Panc1 (cell line): Measurements from ENCODE around the gene SYNE1. TPM values are rescaled to one million over a fixed set of nuclear protein-coding genes. Genes with fewer than 3 reads are reported as not detected.

Source experiments
- ATAC-seq: fragments of 200-7000 bp; cut with Tn5 transposase; 2 replicates; pipeline ENCODE4 v1.9.1; 2020; ENCODE audit warnings: mild to moderate bottlenecking, moderate library complexity
- BruUV-seq: library from RNA; stranded (reverse); fragments of 400-500 nt; replicated peaks from 2 replicates; lab custom pipeline; 2021; lab: Mats Ljungman, UMichigan
- CTCF ChIA-PET: fragments of 300-600 bp; sonication (Branson Sonifier 250); formaldehyde crosslinking; loops from one replicate; lab custom pipeline; 2022; ENCODE audit warnings: antibody characterized with exemption; lab: Charles Lee
- POLR2A ChIA-PET: fragments of 300-600 bp; sonication (Branson Sonifier 250); formaldehyde crosslinking; loops from one replicate; lab custom pipeline; 2022; ENCODE audit warnings: antibody characterized with exemption; lab: Charles Lee
- DNase-seq: peaks from one replicate; pipeline ENCODE4 v3.0.0-alpha.2; 2010; ENCODE audit warnings: low read depth, low spot score
- H3K27ac ChIP-seq: 2 replicates; pipeline ENCODE4 v1.5.1; 2011; ENCODE audit warnings: mild to moderate bottlenecking, low read length, inconsistent platforms
- H3K27me3 ChIP-seq: fragments of 200-500 bp; sonication (Bioruptor generic); 2 replicates; pipeline ENCODE4 v1.6.0; 2014; ENCODE audit warnings: low read length, inconsistent platforms; ENCODE audit not compliant: control insufficient read depth, insufficient read depth
- H3K36me3 ChIP-seq: fragments of 200-500 bp; sonication (Bioruptor generic); 2 replicates; pipeline ENCODE4 v1.5.1; 2014; ENCODE audit warnings: inconsistent platforms, mild to moderate bottlenecking, low read length, moderate library complexity; ENCODE audit not compliant: control insufficient read depth, insufficient read depth
- H3K4me1 ChIP-seq: 2 replicates; pipeline ENCODE4 v1.5.1; 2011; ENCODE audit warnings: inconsistent platforms, mild to moderate bottlenecking, low read length, moderate library complexity; ENCODE audit not compliant: control insufficient read depth, insufficient read depth
- H3K4me3 ChIP-seq, 2 experiments: 2 replicates each; pipeline ENCODE4 v1.5.1; 2011 to 2012; ENCODE audit warnings: low read depth in 2 of 2, low read length in 2 of 2, mild to moderate bottlenecking in 2 of 2, inconsistent platforms in 1 of 2, moderate library complexity in 1 of 2
- H3K9me3 ChIP-seq: fragments of 200-500 bp; sonication (Bioruptor generic); 2 replicates; pipeline ENCODE4 v1.5.1; 2014; ENCODE audit warnings: low read depth, mild to moderate bottlenecking, inconsistent platforms, low read length, moderate library complexity; ENCODE audit not compliant: control insufficient read depth, insufficient read depth
- CTCF ChIP-seq: fragments of 450-650 bp; IDR thresholded peaks from 2 replicates; pipeline ENCODE4 v1.5.1; 2017; ENCODE audit warnings: mild to moderate bottlenecking
- POLR2AphosphoS5 ChIP-seq: IDR thresholded peaks from 2 replicates; pipeline ENCODE4 v1.6.1; 2012; ENCODE audit warnings: mild to moderate bottlenecking, low read depth, low read length, moderate library complexity
- REST ChIP-seq, 2 experiments: IDR thresholded peaks; 2 replicates each; pipeline ENCODE4 v1.6.1; 2011 to 2012; ENCODE audit warnings: low read depth in 2 of 2, control low read depth in 1 of 2, low read length in 1 of 2, mild to moderate bottlenecking in 1 of 2, moderate library complexity in 1 of 2; ENCODE audit not compliant: insufficient read depth in 1 of 2
- SIN3A ChIP-seq: IDR thresholded peaks from 2 replicates; pipeline ENCODE4 v1.6.1; 2012; ENCODE audit warnings: low read depth, mild to moderate bottlenecking, low read length, moderate library complexity, borderline replicate concordance; ENCODE audit not compliant: insufficient read depth
- TCF7L2 ChIP-seq: IDR thresholded peaks from 2 replicates; pipeline ENCODE4 v1.6.1; 2011; ENCODE audit warnings: mild to moderate bottlenecking, low read depth, low read length, inconsistent platforms
- in situ Hi-C: cut with HindIII; loops from 2 replicates; pipeline ENCODE4 v1.10.0; 2016; ENCODE audit warnings: low sequenced_read_pairs, low pct_unique_long_range_greater_than_20kb
- intact Hi-C: fragments of 100-400 bp; cut with micrococcal nuclease; formaldehyde crosslinking; loops from one replicate; pipeline ENCODE4 v1.10.0; 2022; ENCODE audit not compliant: unreplicated experiment
- total RNA-seq: library from RNA; stranded (reverse); gene quantifications from one replicate; pipeline ENCODE4 v1.2.1, GENCODE V29; 2021; ENCODE audit not compliant: unreplicated experiment

The SYNE1 gene
- total RNA-seq, 1 experiment from 2014 or later = 3.2 TPM

- no peaks in the 10 kb centered on the region for H3K27me3 ChIP-seq
- TF ChIP-seq SIN3A = no peak
- TF ChIP-seq CTCF = no peak
- no peak for TF ChIP-seq TCF7L2
- no peak for TF ChIP-seq REST (IDR thresholded peaks at IDR 0.05; ENCODE audit: insufficient read depth in 1 of 2, low read depth in 2 of 2, low read length in 1 of 2)
- TF ChIP-seq POLR2AphosphoS5 = no peak
- H3K36me3 ChIP-seq = no peaks in the 10 kb centered on the region
- H3K9me3 ChIP-seq = no peaks in the 10 kb centered on the region
- no TSS peak for BruUV-seq
- intact Hi-C loops = no loop called here
- in situ Hi-C loops = loop anchor here (25.0 kb wide), 1 partner anchor 99 kb away; no protein-coding TSS in a partner anchor
- DNase-seq (no peak), ATAC-seq (no peak)
- H3K4me3 ChIP-seq = no peak overlapping the region
- ChIA-PET POLR2A (no interaction called here), CTCF (no interaction called here)
- no peaks in the 10 kb centered on the region for H3K4me1 ChIP-seq
- H3K27ac ChIP-seq = no peak overlapping the region
Measured at GRCh38 chr6:152086223-152086873, 550.8 kb downstream of the SYNE1 start.

- DNase-seq (no peak), ATAC-seq (no peak)
- H3K9me3 ChIP-seq = no peaks in the 10 kb centered on the region
- H3K36me3 ChIP-seq = no peaks in the 10 kb centered on the region
- BruUV-seq = no TSS peak
- H3K27me3 ChIP-seq = no peaks in the 10 kb centered on the region
- CTCF ChIA-PET = no interaction called here
- TF ChIP-seq REST (IDR thresholded peaks at IDR 0.05; ENCODE audit: insufficient read depth in 1 of 2, low read depth in 2 of 2, low read length in 1 of 2) (no peak), CTCF (no peak), POLR2AphosphoS5 (no peak), TCF7L2 (no peak), SIN3A (no peak)
- H3K4me3 ChIP-seq = no peak overlapping the region
- no peaks in the 10 kb centered on the region for H3K4me1 ChIP-seq
- no peak overlapping the region for H3K27ac ChIP-seq
- intact Hi-C loops (no loop called here), in situ Hi-C loops (loop anchor here (25.0 kb wide), 1 partner anchor 98 kb away; no protein-coding TSS in a partner anchor)
- POLR2A ChIA-PET = no interaction called here
Measured at GRCh38 chr6:152085451-152085921, 551.7 kb downstream of the SYNE1 start.
